Neural cell (in vitro differentiated cells): ENCODE results near the gene SLC44A5. TPM values are rescaled to one million over a fixed set of nuclear protein-coding genes. Genes with fewer than 3 reads are reported as not detected.
"Not testable (repeated sequence)": the region's sequence is repeated elsewhere in the genome, so short reads cannot be mapped to it uniquely, and the experiment has no call there.

Experiments
- H2AFZ ChIP-seq: fragments of 200-600, 300-800 bp; sonication (generic), shearing (Covaris generic); 2 replicates; pipeline ENCODE4 v1.6.0; 2014; ENCODE audit warnings: low read depth, mild to moderate bottlenecking, antibody characterized with exemption, low read length, moderate library complexity
- H3F3A ChIP-seq: fragments of 200-600 bp; shearing (Covaris generic); 2 replicates; pipeline ENCODE4 v1.6.1; 2016; ENCODE audit warnings: mild to moderate bottlenecking, moderate library complexity, mixed read lengths, antibody characterized with exemption, low read length; ENCODE audit not compliant: insufficient read depth, poor library complexity, severe bottlenecking
- H3K27ac ChIP-seq: fragments of 200-600, 300-800 bp; sonication (generic), shearing (Covaris generic); 2 replicates; pipeline ENCODE4 v1.5.1; 2014; ENCODE audit warnings: mild to moderate bottlenecking, low read length, moderate library complexity
- H3K27me3 ChIP-seq: fragments of 300-800, 200-600 bp; sonication (generic), shearing (Covaris generic); 2 replicates; pipeline ENCODE4 v1.6.0; 2014; ENCODE audit warnings: mild to moderate bottlenecking, low read depth, low read length, moderate library complexity; ENCODE audit not compliant: insufficient read depth
- H3K36me3 ChIP-seq: fragments of 300-800, 200-600 bp; sonication (generic), shearing (Covaris generic); 2 replicates; pipeline ENCODE4 v1.5.1; 2014; ENCODE audit warnings: mild to moderate bottlenecking, antibody characterized with exemption, low read length, moderate library complexity; ENCODE audit not compliant: insufficient read depth
- H3K4me2 ChIP-seq: fragments of 300-800, 200-600 bp; sonication (generic), shearing (Covaris generic); 2 replicates; pipeline ENCODE4 v1.6.0; 2014; ENCODE audit warnings: mild to moderate bottlenecking, low read length
- H3K4me3 ChIP-seq: fragments of 300-800, 200-600 bp; sonication (generic), shearing (Covaris generic); 2 replicates; pipeline ENCODE4 v1.5.1; 2014; ENCODE audit warnings: mild to moderate bottlenecking, low read length, moderate library complexity
- H3K79me2 ChIP-seq: fragments of 200-600 bp; shearing (Covaris generic); replicated peaks from 2 replicates; pipeline ENCODE4 v1.6.0; 2014; ENCODE audit warnings: mild to moderate bottlenecking, low read length, moderate library complexity; ENCODE audit not compliant: insufficient read depth
- H3K9ac ChIP-seq: fragments of 300-800, 200-600 bp; sonication (generic), shearing (Covaris generic); 2 replicates; pipeline ENCODE4 v1.6.1; 2016; ENCODE audit warnings: mild to moderate bottlenecking, low read length, mixed read lengths
- H3K9me2 ChIP-seq: fragments of 200-600 bp; shearing (Covaris generic); 2 replicates; pipeline ENCODE4 v1.6.1; 2016; ENCODE audit warnings: mild to moderate bottlenecking, low read length, mixed read lengths; ENCODE audit not compliant: insufficient read depth
- H3K9me3 ChIP-seq: fragments of 200-600, 300-800 bp; sonication (generic), shearing (Covaris generic); 2 replicates; pipeline ENCODE4 v1.6.1; 2016; ENCODE audit warnings: mild to moderate bottlenecking, mixed run types, low read length, moderate library complexity, mixed read lengths
- H4K20me1 ChIP-seq: fragments of 200-600 bp; shearing (Covaris generic); 2 replicates; pipeline ENCODE4 v1.6.1; 2016; ENCODE audit warnings: mild to moderate bottlenecking, mixed run types; ENCODE audit not compliant: insufficient read depth
- CTCF ChIP-seq: fragments of 450-650 bp; IDR thresholded peaks from 2 replicates; pipeline ENCODE4 v1.5.1; 2014; ENCODE audit warnings: antibody characterized with exemption, mild to moderate bottlenecking, moderate library complexity; ENCODE audit not compliant: poor library complexity, severe bottlenecking
- EP300 ChIP-seq: fragments of 450-650 bp; conservative IDR thresholded peaks from 2 replicates; pipeline ENCODE4 v1.6.1; 2014; ENCODE audit warnings: antibody characterized with exemption, mild to moderate bottlenecking, moderate library complexity; ENCODE audit not compliant: poor library complexity, severe bottlenecking
- EZH2 ChIP-seq: fragments of 200-600, 300-800 bp; shearing (Covaris generic), sonication (generic); IDR thresholded peaks from 2 replicates; pipeline ENCODE4 v1.6.1; 2014; ENCODE audit warnings: antibody characterized with exemption, low read length, borderline replicate concordance, mild to moderate bottlenecking; ENCODE audit not compliant: insufficient read depth, poor library complexity, severe bottlenecking
- MXI1 ChIP-seq: fragments of 450-650 bp; conservative IDR thresholded peaks from 2 replicates; pipeline ENCODE4 v1.6.1; 2014; ENCODE audit warnings: antibody characterized with exemption, mild to moderate bottlenecking; ENCODE audit not compliant: poor library complexity, severe bottlenecking
- POLR2AphosphoS5 ChIP-seq: IDR thresholded peaks from 2 replicates; pipeline ENCODE4 v1.6.1; 2012
- RAD21 ChIP-seq: fragments of 450-650 bp; conservative IDR thresholded peaks from 2 replicates; pipeline ENCODE4 v1.6.1; 2014; ENCODE audit warnings: antibody characterized with exemption, mild to moderate bottlenecking, moderate library complexity
- REST ChIP-seq: IDR thresholded peaks from 2 replicates; pipeline ENCODE4 v1.6.1; 2012; ENCODE audit warnings: borderline replicate concordance
- TAF1 ChIP-seq: IDR thresholded peaks from 2 replicates; pipeline ENCODE4 v1.6.1; 2012; ENCODE audit warnings: low read depth
- polyA plus RNA-seq: library from polyadenylated mRNA; depleted of rRNA; stranded (reverse); fragments of >200 nt; gene quantifications from 2 replicates; pipeline ENCODE4 v1.2.3, GENCODE V29; 2014

The SLC44A5 gene
- polyA plus RNA-seq, 1 donor from 2014 or later = 53.0 TPM

GRCh38 chr1:75392278-75392677 is 218.6 kb downstream of the SLC44A5 start:
- TF ChIP-seq CTCF (no peak), RAD21 (no peak), EP300 (no peak), REST (no peak), TAF1 (no peak), POLR2AphosphoS5 (no peak), EZH2 (no peak), MXI1 (no peak)
- Histone ChIP-seq H3K36me3 (no peaks in the 10 kb centered on the region), H3F3A (no peaks in the 10 kb centered on the region), H3K27ac (no peak overlapping the region), H3K4me3 (no peak overlapping the region), H3K27me3 (no peaks in the 10 kb centered on the region), H3K9me3 (no peaks in the 10 kb centered on the region), H3K9me2 (no peaks in the 10 kb centered on the region), H4K20me1 (no peaks in the 10 kb centered on the region), H3K4me2 (no peak overlapping the region), H3K79me2 (no peaks in the 10 kb centered on the region), H3K9ac (no peak overlapping the region), H2AFZ (no peak overlapping the region)

GRCh38 chr1:75375476-75376447 is 235.2 kb downstream of the SLC44A5 start:
- H3K79me2 ChIP-seq, H3K9me3 ChIP-seq, H4K20me1 ChIP-seq, H3K27ac ChIP-seq, H3K4me2 ChIP-seq, H3K9me2 ChIP-seq, H3K27me3 ChIP-seq, H3K4me3 ChIP-seq, H2AFZ ChIP-seq, H3F3A ChIP-seq, H3K9ac ChIP-seq, H3K36me3 ChIP-seq: not testable (repeated sequence)
